H1 (cell line): ENCODE measurements around the gene TM4SF20.

ENCODE experiments used
- EP300 ChIP-seq, 2 experiments: IDR thresholded peaks; 1 replicate in 1 of 2; 2 replicates in 1 of 2; pipeline ENCODE4 v1.6.1; 2011 to 2012; ENCODE audit warnings: low read depth in 2 of 2, low read length in 2 of 2, mild to moderate bottlenecking in 2 of 2, borderline replicate concordance in 1 of 2, inconsistent platforms in 1 of 2, moderate library complexity in 1 of 2
- POLR2A ChIP-seq, 2 experiments: IDR thresholded peaks; 1 replicate in 1 of 2; 2 replicates in 1 of 2; pipeline ENCODE4 v1.6.1; 2011; ENCODE audit warnings: low read depth in 2 of 2, low read length in 2 of 2, mild to moderate bottlenecking in 2 of 2; ENCODE audit errors: control extremely low read depth in 1 of 2
- TAF1 ChIP-seq: IDR thresholded peaks from 2 replicates; pipeline ENCODE4 v1.6.1; 2011; ENCODE audit warnings: mild to moderate bottlenecking, low read depth, low read length

DNA sequence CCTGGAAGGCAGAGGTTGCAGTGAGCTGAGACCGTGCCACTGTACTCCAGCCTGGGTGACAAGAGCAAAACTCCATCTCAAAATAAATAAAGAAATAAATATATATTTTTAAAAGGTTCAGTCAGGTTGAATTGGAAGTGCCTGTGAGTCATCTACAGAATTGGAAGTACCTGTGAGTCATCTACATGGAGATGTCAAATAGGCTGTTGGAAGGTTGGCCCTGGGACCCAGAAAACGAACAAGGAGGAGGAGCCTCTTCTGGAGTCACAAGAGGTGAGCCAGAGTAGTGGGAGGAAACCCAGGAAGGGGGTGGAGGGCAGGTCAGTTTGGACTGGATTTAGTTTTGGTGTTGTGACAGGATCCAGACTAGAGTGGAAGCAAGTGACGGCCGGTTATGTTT is 23.9 kb upstream of the TM4SF20 start:
- TF ChIP-seq TAF1: no peak
- TF ChIP-seq EP300 (IDR thresholded peaks at IDR 0.05; ENCODE audit: borderline replicate concordance in 1 of 2, low read depth in 2 of 2, low read length in 2 of 2): no peak
- no peak for TF ChIP-seq POLR2A (IDR thresholded peaks at IDR 0.05; ENCODE audit: control extremely low read depth in 1 of 2, low read depth in 2 of 2, low read length in 2 of 2)
